Endothelial cell (in vitro differentiated cells): ENCODE results near the gene MARCHF4. TPM values are rescaled to one million over a fixed set of nuclear protein-coding genes. Genes with fewer than 3 reads are reported as not detected.
A peak's percentile ranks its signal among the peaks of the same experiment; 100 is the strongest.

Experiments
- DNase-seq: peaks from one replicate; pipeline ENCODE4 v3.0.0; 2021; ENCODE audit warnings: low spot score
- H3K27ac Mint-ChIP-seq: one replicate; pipeline ENCODE4 v1.8.0; 2021; ENCODE audit warnings: mixed read lengths, inconsistent platforms; ENCODE audit not compliant: unreplicated experiment
- H3K27me3 Mint-ChIP-seq: one replicate; pipeline ENCODE4 v1.8.0; 2021; ENCODE audit warnings: mild to moderate bottlenecking, moderate library complexity, mixed read lengths, inconsistent platforms; ENCODE audit not compliant: unreplicated experiment
- H3K36me3 Mint-ChIP-seq: one replicate; pipeline ENCODE4 v1.8.0; 2021; ENCODE audit warnings: mild to moderate bottlenecking, low read depth, mixed read lengths, inconsistent platforms; ENCODE audit not compliant: unreplicated experiment
- H3K4me1 Mint-ChIP-seq: one replicate; pipeline ENCODE4 v1.8.0; 2021; ENCODE audit warnings: mild to moderate bottlenecking, mixed read lengths, inconsistent platforms; ENCODE audit not compliant: unreplicated experiment
- H3K4me3 Mint-ChIP-seq: one replicate; pipeline ENCODE4 v1.8.0; 2021; ENCODE audit warnings: mild to moderate bottlenecking, mixed read lengths, inconsistent platforms; ENCODE audit not compliant: unreplicated experiment
- H3K9me3 Mint-ChIP-seq: one replicate; pipeline ENCODE4 v1.8.0; 2021; ENCODE audit warnings: mixed read lengths, inconsistent platforms; ENCODE audit not compliant: unreplicated experiment
- long read RNA-seq: library from polyadenylated mRNA; unstranded; transcript quantifications from one replicate; pipeline ENCODE4 v2.0.0, GENCODE V29; 2020; ENCODE audit not compliant: unreplicated experiment
- total RNA-seq: library from RNA; stranded (reverse); fragmentation: NEBNext Ultra II Directional; extraction: Animal tissue kit (Norgen Biotek cat#: 25700); gene quantifications from one replicate; pipeline ENCODE4 v1.2.1, GENCODE V29; 2021; ENCODE audit not compliant: unreplicated experiment
- TF ChIP-seq, protein P1 (sequence below): fragments of 200-600 bp; sonication (generic); IDR thresholded peaks from one replicate; pipeline ENCODE4 v1.5.0; 2021; ENCODE audit warnings: antibody characterized with exemption; ENCODE audit not compliant: unreplicated experiment

The MARCHF4 gene, protein sequence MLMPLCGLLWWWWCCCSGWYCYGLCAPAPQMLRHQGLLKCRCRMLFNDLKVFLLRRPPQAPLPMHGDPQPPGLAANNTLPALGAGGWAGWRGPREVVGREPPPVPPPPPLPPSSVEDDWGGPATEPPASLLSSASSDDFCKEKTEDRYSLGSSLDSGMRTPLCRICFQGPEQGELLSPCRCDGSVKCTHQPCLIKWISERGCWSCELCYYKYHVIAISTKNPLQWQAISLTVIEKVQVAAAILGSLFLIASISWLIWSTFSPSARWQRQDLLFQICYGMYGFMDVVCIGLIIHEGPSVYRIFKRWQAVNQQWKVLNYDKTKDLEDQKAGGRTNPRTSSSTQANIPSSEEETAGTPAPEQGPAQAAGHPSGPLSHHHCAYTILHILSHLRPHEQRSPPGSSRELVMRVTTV
- total RNA-seq = 0.46 TPM
- long read RNA-seq = 0 reads

DNA sequence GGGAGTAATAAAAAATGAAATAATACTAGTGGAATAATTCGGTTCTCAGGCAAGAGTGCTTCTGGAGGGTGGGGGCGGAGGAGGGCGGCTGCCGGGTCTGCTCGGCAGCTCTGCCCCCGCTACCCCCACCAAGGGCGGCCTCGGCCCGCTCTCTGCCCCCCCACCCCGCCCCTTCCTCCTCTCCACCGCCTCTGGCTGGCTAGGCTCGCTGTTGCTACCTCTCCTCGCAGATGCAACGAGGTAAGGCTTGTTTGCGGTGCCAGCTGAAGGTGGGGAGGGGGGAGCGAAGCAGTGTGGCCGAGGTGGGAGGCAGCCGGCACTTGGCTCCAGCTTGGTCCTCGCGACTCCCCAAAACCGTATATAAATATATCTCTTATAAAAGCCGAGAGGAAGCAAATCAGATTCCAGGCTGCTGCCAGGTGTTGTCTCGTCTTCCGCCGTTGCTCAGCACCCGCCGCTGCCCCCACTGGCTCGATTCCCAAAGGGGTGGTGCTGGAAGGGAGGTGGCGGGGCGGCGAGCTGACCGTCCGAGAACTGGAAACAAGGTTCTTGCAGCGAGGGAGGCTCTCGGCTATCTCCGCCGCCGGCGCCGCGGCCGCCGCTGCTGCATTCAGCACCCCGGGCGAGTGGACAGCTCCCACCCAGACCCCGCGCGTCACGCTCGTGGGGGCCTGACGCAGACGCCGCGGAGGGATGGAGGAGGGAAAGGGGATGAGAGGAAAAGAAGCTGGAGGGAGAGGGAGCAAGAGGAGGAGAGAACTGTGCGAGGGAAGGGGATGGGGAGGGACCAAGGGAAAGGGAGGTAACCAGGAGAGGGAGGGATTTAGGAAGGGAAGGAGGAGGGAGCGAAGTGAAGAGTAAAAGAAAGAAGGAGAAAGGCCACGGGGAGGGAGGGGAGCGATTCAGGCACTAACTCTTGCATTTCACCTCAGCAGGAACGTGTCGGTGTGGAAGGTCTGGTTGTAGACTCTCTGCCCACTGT lies at the start of gene MARCHF4:
TSS of gene MARCHF4 (minus strand) at position 763 of the 982 bp plus-strand sequence. CDS start 2,223 bp downstream, outside the sequence.
- TF ChIP-seq, protein P1, sequence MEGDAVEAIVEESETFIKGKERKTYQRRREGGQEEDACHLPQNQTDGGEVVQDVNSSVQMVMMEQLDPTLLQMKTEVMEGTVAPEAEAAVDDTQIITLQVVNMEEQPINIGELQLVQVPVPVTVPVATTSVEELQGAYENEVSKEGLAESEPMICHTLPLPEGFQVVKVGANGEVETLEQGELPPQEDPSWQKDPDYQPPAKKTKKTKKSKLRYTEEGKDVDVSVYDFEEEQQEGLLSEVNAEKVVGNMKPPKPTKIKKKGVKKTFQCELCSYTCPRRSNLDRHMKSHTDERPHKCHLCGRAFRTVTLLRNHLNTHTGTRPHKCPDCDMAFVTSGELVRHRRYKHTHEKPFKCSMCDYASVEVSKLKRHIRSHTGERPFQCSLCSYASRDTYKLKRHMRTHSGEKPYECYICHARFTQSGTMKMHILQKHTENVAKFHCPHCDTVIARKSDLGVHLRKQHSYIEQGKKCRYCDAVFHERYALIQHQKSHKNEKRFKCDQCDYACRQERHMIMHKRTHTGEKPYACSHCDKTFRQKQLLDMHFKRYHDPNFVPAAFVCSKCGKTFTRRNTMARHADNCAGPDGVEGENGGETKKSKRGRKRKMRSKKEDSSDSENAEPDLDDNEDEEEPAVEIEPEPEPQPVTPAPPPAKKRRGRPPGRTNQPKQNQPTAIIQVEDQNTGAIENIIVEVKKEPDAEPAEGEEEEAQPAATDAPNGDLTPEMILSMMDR = no peak
- H3K4me3 Mint-ChIP-seq = peak within 1 kb of the TSS; percentile 79
- H3K9me3 Mint-ChIP-seq = no peaks in the 10 kb centered on the region
- H3K4me1 Mint-ChIP-seq = peaks cover 17% of the 10 kb centered on the region
- DNase-seq = peak; percentile 92
- peak within 1 kb of the TSS; percentile 8 for H3K27ac Mint-ChIP-seq
- peaks cover 3% of the 10 kb centered on the region for H3K36me3 Mint-ChIP-seq
- peaks cover 15% of the 10 kb centered on the region for H3K27me3 Mint-ChIP-seq

DNA sequence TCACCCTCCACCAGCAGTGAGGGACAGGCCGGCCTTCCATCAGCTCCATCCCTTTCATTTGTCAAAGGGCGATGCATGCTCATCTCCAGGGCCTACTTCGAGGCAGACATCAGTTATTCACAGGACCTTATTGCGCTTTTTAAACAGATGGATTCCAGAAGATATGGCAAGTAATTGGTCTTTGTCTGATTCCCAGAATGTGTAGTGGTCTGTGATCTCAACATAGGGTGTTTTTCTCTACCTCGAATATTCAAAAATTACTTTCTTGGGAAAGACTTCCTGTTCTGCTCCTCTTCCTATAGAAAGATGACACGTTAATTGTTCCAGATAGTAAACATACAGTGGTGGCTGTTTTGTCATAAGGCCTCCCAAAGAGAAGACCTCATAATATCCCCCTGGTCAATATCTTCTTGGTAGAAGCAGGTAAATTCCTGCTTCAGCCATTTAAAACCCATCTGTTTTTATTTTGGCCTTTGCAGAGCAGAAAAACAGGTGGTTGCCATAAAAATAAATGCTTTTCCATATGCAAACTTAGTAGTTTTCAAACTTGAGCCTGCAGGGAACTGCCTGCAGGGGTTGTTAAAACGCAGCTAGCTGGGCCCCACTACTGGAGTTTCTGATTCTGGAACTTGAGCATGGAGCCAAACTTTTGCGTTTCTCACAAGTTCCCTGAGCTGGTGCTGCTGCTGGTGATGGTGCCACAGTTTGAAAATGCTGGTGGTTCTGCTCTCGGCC lies 48.3 kb upstream of the MARCHF4 start:
- Mint-ChIP-seq H3K27me3 (peaks cover 1% of the 10 kb centered on the region), H3K27ac (no peak overlapping the region)

DNA sequence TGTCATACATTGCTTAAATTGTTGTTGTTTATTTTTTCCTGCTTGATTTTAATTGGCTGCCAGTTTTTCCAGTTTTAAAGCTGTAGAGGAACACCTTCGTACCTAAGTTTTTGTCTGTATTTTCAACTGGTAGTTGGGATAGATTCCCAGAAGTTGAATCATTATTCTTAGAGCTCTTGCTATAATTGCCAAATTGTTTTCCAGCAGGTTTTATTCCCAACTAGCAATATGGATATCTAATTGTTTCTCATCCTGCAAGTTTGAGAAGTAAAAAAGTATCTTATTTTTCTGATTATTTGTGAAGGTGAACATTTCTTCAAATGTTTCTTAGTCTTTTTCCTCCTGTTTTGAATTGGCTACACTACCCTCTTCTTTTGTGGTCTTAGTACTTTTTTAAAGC lies 46.7 kb upstream of the MARCHF4 start:
- peaks cover 1% of the 10 kb centered on the region for H3K27me3 Mint-ChIP-seq
- TF ChIP-seq, protein P1 = no peak
- H3K27ac Mint-ChIP-seq = no peak overlapping the region
- H3K9me3 Mint-ChIP-seq = no peaks in the 10 kb centered on the region
- H3K4me3 Mint-ChIP-seq = no peak overlapping the region
- H3K4me1 Mint-ChIP-seq = peaks cover 3% of the 10 kb centered on the region
- no peak for DNase-seq
- peaks cover 36% of the 10 kb centered on the region for H3K36me3 Mint-ChIP-seq

More for the DNA sequence above, 48.3 kb upstream of the MARCHF4 start:
- Mint-ChIP-seq H3K36me3 (peaks cover 50% of the 10 kb centered on the region), H3K4me3 (peak overlapping the region; percentile 4), H3K9me3 (no peaks in the 10 kb centered on the region), H3K4me1 (peaks cover 3% of the 10 kb centered on the region)
- TF ChIP-seq, protein P1 = no peak
- no peak for DNase-seq

DNA sequence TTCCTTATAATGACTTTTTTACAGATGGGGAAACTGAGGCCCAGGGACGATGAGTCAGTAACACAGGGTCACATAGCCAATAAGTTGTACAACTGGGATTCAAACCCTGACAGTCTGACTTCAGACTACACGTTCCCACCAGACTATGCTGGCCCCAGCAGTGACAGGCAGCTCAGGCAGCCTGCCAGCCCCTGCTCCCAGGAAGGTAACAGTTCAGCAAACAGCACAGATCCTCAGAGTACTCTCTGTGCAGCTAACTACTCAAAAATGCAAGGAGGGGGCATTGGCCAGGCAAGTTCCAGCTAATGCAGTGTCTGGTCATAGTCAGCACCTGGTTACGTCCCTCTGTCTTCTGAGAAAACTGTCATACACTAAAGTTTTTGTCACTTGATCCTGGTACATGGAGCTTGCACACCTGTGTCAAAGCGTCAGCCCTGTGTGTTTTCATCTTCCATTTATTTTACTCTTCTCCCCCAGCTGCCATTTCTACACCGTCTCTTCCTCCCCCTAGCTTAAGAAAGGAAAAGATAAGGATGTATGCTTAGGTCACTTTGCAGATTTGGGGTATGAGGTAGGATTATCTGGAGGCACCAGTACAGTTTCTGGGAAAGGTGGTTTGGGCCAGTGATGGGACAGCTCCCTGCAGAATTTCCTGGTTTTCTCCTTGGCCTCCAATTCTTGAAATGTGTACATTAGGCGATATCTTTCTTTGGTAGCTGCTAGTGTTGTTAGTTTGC lies 44.5 kb upstream of the MARCHF4 start:
- no peak for DNase-seq
- Mint-ChIP-seq H3K36me3 (peaks cover 18% of the 10 kb centered on the region), H3K4me3 (no peak overlapping the region), H3K4me1 (peaks cover 13% of the 10 kb centered on the region), H3K27ac (no peak overlapping the region), H3K9me3 (no peaks in the 10 kb centered on the region), H3K27me3 (peaks cover 1% of the 10 kb centered on the region)
- TF ChIP-seq, protein P1 = no peak
